GM12878 (cell line): ENCODE measurements around the gene MYNN. TPM values are rescaled to one million over a fixed set of nuclear protein-coding genes. Genes with fewer than 3 reads are reported as not detected.

Source experiments
- ATAC-seq: fragments of 200-7000 bp; cut with Tn5 transposase; 3 replicates; pipeline ENCODE4 v1.9.1; 2020; ENCODE audit warnings: mild to moderate bottlenecking, moderate library complexity
- BruUV-seq: library from RNA; stranded (reverse); fragments of 400-500 nt; replicated peaks from 2 replicates; lab custom pipeline; 2021; lab: Mats Ljungman, UMichigan
- CTCF ChIA-PET: fragments of 300-600 bp; sonication (Branson Sonifier 250); formaldehyde crosslinking; extraction: SDS; loops from one replicate; lab custom pipeline; 2021; ENCODE audit warnings: inconsistent platforms; lab: Yijun Ruan, JAX
- POLR2A ChIA-PET: fragments of 350-600 bp; formaldehyde crosslinking; extraction: SDS; loops from one replicate; lab custom pipeline; 2021; ENCODE audit warnings: inconsistent platforms; lab: Charles Lee
- RAD21 ChIA-PET: fragments of 300-600 bp; sonication (Branson Sonifier 250); formaldehyde crosslinking; loops from one replicate; lab custom pipeline; 2023; ENCODE audit warnings: antibody characterized with exemption; ENCODE audit not compliant: unreplicated experiment; lab: Charles Lee
- SMC1A ChIA-PET: fragments of 300-600 bp; sonication (Branson Sonifier 250); formaldehyde crosslinking; loops from one replicate; lab custom pipeline; 2023; ENCODE audit not compliant: unreplicated experiment, uncharacterized antibody; lab: Charles Lee
- DNase-seq: peaks from one replicate; pipeline ENCODE4 v3.0.0-alpha.2; 2011; ENCODE audit warnings: low read depth, low spot score
- FAIRE-seq: peaks from 3 replicates; lab custom pipeline; 2011; peaks lifted over from hg19 to GRCh38; lab: Jason Lieb, UNC
- H2AFZ ChIP-seq: 2 replicates; pipeline ENCODE4 v1.6.0; 2011; ENCODE audit warnings: low read depth, low read length, control low read depth; ENCODE audit not compliant: control insufficient read depth
- H3K27ac ChIP-seq: 2 replicates; pipeline ENCODE4 v1.5.1; 2011; ENCODE audit warnings: control low read depth; ENCODE audit not compliant: control insufficient read depth, insufficient read depth
- H3K27me3 ChIP-seq, 2 experiments: replicated peaks in 1 of 2; 2 replicates each; pipeline versions ENCODE4 v1.6.0 to v1.6.1; 2011; ENCODE audit warnings: low read length in 1 of 2; ENCODE audit not compliant: control insufficient read depth in 2 of 2, insufficient read depth in 2 of 2
- H3K36me3 ChIP-seq, 2 experiments: 2 replicates each; pipeline ENCODE4 v1.5.1; 2011; ENCODE audit warnings: low read length in 1 of 2; ENCODE audit not compliant: control insufficient read depth in 2 of 2, insufficient read depth in 2 of 2
- H3K4me1 ChIP-seq: 2 replicates; pipeline ENCODE4 v1.6.1; 2011; ENCODE audit warnings: mild to moderate bottlenecking, low read length, moderate library complexity, mixed read lengths; ENCODE audit not compliant: control insufficient read depth, insufficient read depth
- H3K4me2 ChIP-seq: 2 replicates; pipeline ENCODE4 v1.6.0; 2011; ENCODE audit warnings: control low read depth; ENCODE audit not compliant: control insufficient read depth, insufficient read depth
- H3K4me3 ChIP-seq: fragments of 200-600 bp; sonication (generic); 2 replicates; pipeline ENCODE4 v1.5.1; 2016
- H3K79me2 ChIP-seq: 2 replicates; pipeline ENCODE4 v1.6.0; 2011; ENCODE audit warnings: low read length; ENCODE audit not compliant: control insufficient read depth, insufficient read depth
- H3K9ac ChIP-seq: 2 replicates; pipeline ENCODE4 v1.8.0; 2011; ENCODE audit warnings: low read length, control low read depth, mixed read lengths; ENCODE audit not compliant: control insufficient read depth, insufficient read depth
- H3K9me3 ChIP-seq: replicated peaks from 3 replicates; pipeline ENCODE4 v1.5.1; 2011; ENCODE audit warnings: mild to moderate bottlenecking, low read length; ENCODE audit not compliant: control insufficient read depth, insufficient read depth
- H4K20me1 ChIP-seq: 2 replicates; pipeline ENCODE4 v1.6.0; 2011; ENCODE audit not compliant: control insufficient read depth, insufficient read depth
- CHD1 ChIP-seq: IDR thresholded peaks from 2 replicates; pipeline ENCODE4 v1.6.1; 2012; ENCODE audit warnings: low read depth, low read length, improper control_type of control experiment
- DPF2 ChIP-seq: fragments of 450-650 bp; IDR thresholded peaks from 2 replicates; pipeline ENCODE4 v1.6.1; 2017; ENCODE audit warnings: mild to moderate bottlenecking
- FOXK2 ChIP-seq: fragments of 450-650 bp; IDR thresholded peaks from 2 replicates; pipeline ENCODE4 v1.6.1; 2017; ENCODE audit warnings: mild to moderate bottlenecking, moderate library complexity
- GATAD2B ChIP-seq: fragments of 450-650 bp; conservative IDR thresholded peaks from 2 replicates; pipeline ENCODE4 v1.6.1; 2017; ENCODE audit warnings: low read depth, mild to moderate bottlenecking, moderate library complexity
- LARP7 ChIP-seq: fragments of 450-650 bp; IDR thresholded peaks from 2 replicates; pipeline ENCODE4 v1.6.1; 2017; ENCODE audit warnings: mild to moderate bottlenecking
- RBBP5 ChIP-seq: fragments of 200-600 bp; sonication (generic); conservative IDR thresholded peaks from 2 replicates; pipeline ENCODE4 v1.6.1; 2016
- STAT1 ChIP-seq: fragments of 450-650 bp; conservative IDR thresholded peaks from 2 replicates; pipeline ENCODE4 v1.6.1; 2014; ENCODE audit warnings: antibody characterized with exemption, mild to moderate bottlenecking
- TAF1 ChIP-seq: IDR thresholded peaks from 2 replicates; pipeline ENCODE4 v1.6.1; 2011; ENCODE audit warnings: mild to moderate bottlenecking, low read depth, low read length, borderline replicate concordance
- ZNF217 ChIP-seq: fragments of 450-650 bp; IDR thresholded peaks from 2 replicates; pipeline ENCODE4 v1.6.1; 2017; ENCODE audit warnings: antibody characterized with exemption, mild to moderate bottlenecking
- ZNF384 ChIP-seq: IDR thresholded peaks from 2 replicates; pipeline ENCODE4 v1.6.1; 2012; ENCODE audit warnings: low read depth, mild to moderate bottlenecking, low read length, improper control_type of control experiment, borderline replicate concordance
- WGBS: methylation state at CpG from one replicate; pipeline ENCODE4 v1.1.6; 2016; ENCODE audit warnings: low lambda C conversion rate; ENCODE audit not compliant: insufficient replicate concordance, insufficient coverage; ENCODE audit errors: missing lambda C conversion rate; 5-methylcytosine and 5-hydroxymethylcytosine counted together
- in situ Hi-C: fragments of 300-500 bp; cut with MboI; formaldehyde crosslinking; loops from 9 replicates; pipeline ENCODE4 v1.14.3; 2018; ENCODE audit warnings: mixed read lengths
- intact Hi-C: fragments of 100-400 bp; cut with micrococcal nuclease; formaldehyde crosslinking; loops from one replicate; pipeline ENCODE4 v1.14.2; 2022; ENCODE audit not compliant: unreplicated experiment
- polyA plus RNA-seq, 11 experiments: library from polyadenylated mRNA; depleted of rRNA in 4 of 11; unstranded in 6 of 11; stranded (reverse) in 5 of 11; fragments of >200 nt; fragmentation: Nextera tagmentation in 4 of 11; fragmentation: Illumina TruSeq in 1 of 11; extraction: Ambion mirVana in 4 of 11; extraction: Trizol in 1 of 11; gene quantifications; 1 replicate in 1 of 11; 2 replicates in 10 of 11; pipeline versions ENCODE4 v1.2.1 to v1.2.3, GENCODE V29; 2011 to 2016; ENCODE audit warnings: inconsistent platforms in 2 of 11, missing spikeins in 2 of 11, low read depth in 1 of 11
- total RNA-seq, 4 experiments: library from RNA; depleted of rRNA in 3 of 4; stranded (reverse); fragments of >200 nt in 3 of 4; fragmentation: Illumina TruSeq in 1 of 4; extraction: Trizol in 1 of 4; gene quantifications; 2 replicates each; pipeline versions ENCODE4 v1.2.1 to v1.2.3, GENCODE V29; 2013 to 2021
- TF ChIP-seq, protein P1 (sequence below): fragments of 450-650 bp; conservative IDR thresholded peaks from 2 replicates; pipeline ENCODE4 v1.6.1; 2017; ENCODE audit warnings: mild to moderate bottlenecking, moderate library complexity
- TF ChIP-seq, protein P2 (sequence below): IDR thresholded peaks from 2 replicates; pipeline ENCODE4 v1.6.1; 2012; ENCODE audit warnings: mild to moderate bottlenecking, low read depth, low read length

The MYNN gene
- total and polyA plus RNA-seq, 10 of the 15 experiments (the other 5 are each of a cell fraction or from before 2014, with no cell fraction given), result 8.8 to 20.5 (median 15.8) TPM

DNA sequence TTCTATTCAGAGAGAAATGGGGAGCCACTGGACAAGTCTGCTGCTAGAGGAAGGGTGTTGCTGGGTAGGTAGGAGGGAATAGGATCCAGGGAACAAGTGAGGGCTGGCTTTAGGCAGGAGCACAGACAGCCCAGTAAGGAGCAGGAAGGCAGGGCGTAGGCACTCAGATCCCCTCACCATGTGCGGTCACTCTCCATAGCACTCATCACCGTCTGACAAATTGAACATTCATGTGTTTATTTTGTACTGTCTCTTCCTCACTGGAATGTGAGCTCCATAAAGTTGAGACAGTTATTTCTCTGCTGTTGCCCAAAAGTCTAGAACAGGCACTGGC lies 63.7 kb downstream of the MYNN start (continued):
- TF ChIP-seq GATAD2B (no peak), ZNF217 (no peak), STAT1 (no peak), FOXK2 (no peak)
- TF ChIP-seq, protein P1, sequence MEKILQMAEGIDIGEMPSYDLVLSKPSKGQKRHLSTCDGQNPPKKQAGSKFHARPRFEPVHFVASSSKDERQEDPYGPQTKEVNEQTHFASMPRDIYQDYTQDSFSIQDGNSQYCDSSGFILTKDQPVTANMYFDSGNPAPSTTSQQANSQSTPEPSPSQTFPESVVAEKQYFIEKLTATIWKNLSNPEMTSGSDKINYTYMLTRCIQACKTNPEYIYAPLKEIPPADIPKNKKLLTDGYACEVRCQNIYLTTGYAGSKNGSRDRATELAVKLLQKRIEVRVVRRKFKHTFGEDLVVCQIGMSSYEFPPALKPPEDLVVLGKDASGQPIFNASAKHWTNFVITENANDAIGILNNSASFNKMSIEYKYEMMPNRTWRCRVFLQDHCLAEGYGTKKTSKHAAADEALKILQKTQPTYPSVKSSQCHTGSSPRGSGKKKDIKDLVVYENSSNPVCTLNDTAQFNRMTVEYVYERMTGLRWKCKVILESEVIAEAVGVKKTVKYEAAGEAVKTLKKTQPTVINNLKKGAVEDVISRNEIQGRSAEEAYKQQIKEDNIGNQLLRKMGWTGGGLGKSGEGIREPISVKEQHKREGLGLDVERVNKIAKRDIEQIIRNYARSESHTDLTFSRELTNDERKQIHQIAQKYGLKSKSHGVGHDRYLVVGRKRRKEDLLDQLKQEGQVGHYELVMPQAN, result no peak
- TF ChIP-seq, protein P2, sequence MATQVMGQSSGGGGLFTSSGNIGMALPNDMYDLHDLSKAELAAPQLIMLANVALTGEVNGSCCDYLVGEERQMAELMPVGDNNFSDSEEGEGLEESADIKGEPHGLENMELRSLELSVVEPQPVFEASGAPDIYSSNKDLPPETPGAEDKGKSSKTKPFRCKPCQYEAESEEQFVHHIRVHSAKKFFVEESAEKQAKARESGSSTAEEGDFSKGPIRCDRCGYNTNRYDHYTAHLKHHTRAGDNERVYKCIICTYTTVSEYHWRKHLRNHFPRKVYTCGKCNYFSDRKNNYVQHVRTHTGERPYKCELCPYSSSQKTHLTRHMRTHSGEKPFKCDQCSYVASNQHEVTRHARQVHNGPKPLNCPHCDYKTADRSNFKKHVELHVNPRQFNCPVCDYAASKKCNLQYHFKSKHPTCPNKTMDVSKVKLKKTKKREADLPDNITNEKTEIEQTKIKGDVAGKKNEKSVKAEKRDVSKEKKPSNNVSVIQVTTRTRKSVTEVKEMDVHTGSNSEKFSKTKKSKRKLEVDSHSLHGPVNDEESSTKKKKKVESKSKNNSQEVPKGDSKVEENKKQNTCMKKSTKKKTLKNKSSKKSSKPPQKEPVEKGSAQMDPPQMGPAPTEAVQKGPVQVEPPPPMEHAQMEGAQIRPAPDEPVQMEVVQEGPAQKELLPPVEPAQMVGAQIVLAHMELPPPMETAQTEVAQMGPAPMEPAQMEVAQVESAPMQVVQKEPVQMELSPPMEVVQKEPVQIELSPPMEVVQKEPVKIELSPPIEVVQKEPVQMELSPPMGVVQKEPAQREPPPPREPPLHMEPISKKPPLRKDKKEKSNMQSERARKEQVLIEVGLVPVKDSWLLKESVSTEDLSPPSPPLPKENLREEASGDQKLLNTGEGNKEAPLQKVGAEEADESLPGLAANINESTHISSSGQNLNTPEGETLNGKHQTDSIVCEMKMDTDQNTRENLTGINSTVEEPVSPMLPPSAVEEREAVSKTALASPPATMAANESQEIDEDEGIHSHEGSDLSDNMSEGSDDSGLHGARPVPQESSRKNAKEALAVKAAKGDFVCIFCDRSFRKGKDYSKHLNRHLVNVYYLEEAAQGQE, result no peak

DNA sequence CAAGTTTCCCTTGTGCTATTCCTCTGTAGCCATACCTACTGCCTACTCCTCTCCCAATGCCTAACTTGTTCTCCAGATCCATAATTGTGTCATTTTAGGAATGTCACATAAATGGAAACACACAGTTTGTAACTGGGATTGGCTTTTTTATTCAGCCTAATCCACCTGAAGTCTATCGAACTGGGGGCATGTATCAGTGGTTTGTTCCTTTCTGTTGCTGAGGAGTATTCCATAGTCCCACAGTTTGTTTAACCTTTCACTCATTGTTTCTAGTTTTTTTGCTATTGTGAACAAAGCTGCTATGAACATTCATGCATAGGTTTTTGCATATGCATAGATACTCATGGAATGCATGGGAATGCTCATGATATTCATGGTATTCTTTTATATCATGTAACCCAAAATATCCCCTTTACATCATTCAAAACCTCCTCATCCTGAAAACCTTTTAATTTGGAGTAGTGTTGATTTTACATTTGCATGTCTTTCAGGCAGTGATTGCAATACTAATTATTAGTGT lies 65.4 kb downstream of the MYNN start:
- 100% methylated on average over 1 of the region's 1 CpG for WGBS
- ChIA-PET SMC1A (no interaction called here), RAD21 (no interaction called here), CTCF (no interaction called here), POLR2A (no interaction called here)
- TF ChIP-seq LARP7 (no peak), DPF2 (no peak), TAF1 (no peak), RBBP5 (no peak), ZNF384 (no peak), CHD1 (no peak)
- Histone ChIP-seq H3K9ac (no peak overlapping the region), H2AFZ (no peak overlapping the region), H3K9me3 (no peaks in the 10 kb centered on the region), H3K4me2 (no peak overlapping the region), H3K36me3 (no peaks in the 10 kb centered on the region), H4K20me1 (no peaks in the 10 kb centered on the region), H3K4me1 (peaks cover 30% of the 10 kb centered on the region), H3K27ac (no peak overlapping the region), H3K4me3 (no peak overlapping the region), H3K27me3 (peaks cover 0 to 3% of the 10 kb centered on the region in 2 experiments; a peak in 2 of 4 replicates), H3K79me2 (no peaks in the 10 kb centered on the region)
- intact Hi-C loops (no loop called here), in situ Hi-C loops (no loop called here)
- no peak for DNase-seq
- no peak for FAIRE-seq
- BruUV-seq, result no TSS peak
- no peak for ATAC-seq
